CD4-positive, alpha-beta T cell (primary cell): ENCODE results near the gene IL12RB1. TPM values are rescaled to one million over a fixed set of nuclear protein-coding genes. Genes with fewer than 3 reads are reported as not detected.

Experiments
- ATAC-seq: fragments of 200-7000 bp; cut with Tn5 transposase; one replicate; pipeline ENCODE4 v1.10.0; 2022; ENCODE audit warnings: mild to moderate bottlenecking; ENCODE audit not compliant: poor library complexity
- CTCF ChIA-PET: fragments of 350-600 bp; sonication (Branson Sonifier 250); formaldehyde crosslinking; loops from one replicate; lab custom pipeline; 2021; ENCODE audit warnings: antibody characterized with exemption, inconsistent platforms; lab: Charles Lee
- POLR2A ChIA-PET: fragments of 350-600 bp; sonication (Branson Sonifier 250); formaldehyde crosslinking; loops from one replicate; lab custom pipeline; 2021; ENCODE audit warnings: antibody characterized with exemption, inconsistent platforms; lab: Charles Lee
- DNase-seq, 14 experiments: peaks; one replicate each; pipeline ENCODE4 v3.0.0-alpha.2; 2013 to 2020; ENCODE audit warnings: mixed read lengths in 2 of 14
- H3K27ac ChIP-seq, 2 donors: one replicate each; pipeline versions ENCODE4 v1.5.1 to v1.7.0; 2013; ENCODE audit warnings: low read length in 2 of 2, low read depth in 1 of 2, mild to moderate bottlenecking in 1 of 2
- H3K27me3 ChIP-seq, 2 experiments: 1 replicate in 1 of 2; 2 replicates in 1 of 2; pipeline versions ENCODE4 v1.6.1 to v1.7.0; 2013; ENCODE audit warnings: low read length in 2 of 2, control low read depth in 1 of 2, mild to moderate bottlenecking in 1 of 2, moderate library complexity in 1 of 2; ENCODE audit not compliant: insufficient read depth in 2 of 2, control insufficient read depth in 1 of 2
- H3K36me3 ChIP-seq: one replicate; pipeline ENCODE4 v1.6.1; 2013; ENCODE audit warnings: low read length, control low read depth; ENCODE audit not compliant: insufficient read depth
- H3K4me1 ChIP-seq: one replicate; pipeline ENCODE4 v1.6.1; 2013; ENCODE audit warnings: low read length, control low read depth; ENCODE audit not compliant: insufficient read depth
- H3K4me3 ChIP-seq: one replicate; pipeline ENCODE4 v1.5.1; 2013; ENCODE audit warnings: mild to moderate bottlenecking, low read length, moderate library complexity
- H3K9me3 ChIP-seq, 2 experiments: 1 replicate in 1 of 2; 2 replicates in 1 of 2; pipeline versions ENCODE4 v1.6.1 to v1.7.0; 2013; ENCODE audit warnings: low read length in 2 of 2, mild to moderate bottlenecking in 2 of 2, control low read depth in 1 of 2, moderate library complexity in 1 of 2; ENCODE audit not compliant: control insufficient read depth in 1 of 2, insufficient read depth in 1 of 2
- H3K27ac Mint-ChIP-seq: one replicate; pipeline ENCODE4 v1.8.0; 2020; ENCODE audit warnings: mixed read lengths
- H3K27me3 Mint-ChIP-seq: one replicate; pipeline ENCODE4 v1.8.0; 2021; ENCODE audit warnings: mixed read lengths
- H3K36me3 Mint-ChIP-seq: one replicate; pipeline ENCODE4 v1.8.0; 2021; ENCODE audit warnings: low read depth, mixed read lengths
- H3K4me1 Mint-ChIP-seq: one replicate; pipeline ENCODE4 v1.8.0; 2021; ENCODE audit warnings: low read depth, mixed read lengths
- H3K4me3 Mint-ChIP-seq: one replicate; pipeline ENCODE4 v1.8.0; 2020; ENCODE audit warnings: mild to moderate bottlenecking, mixed read lengths
- H3K9me3 Mint-ChIP-seq: one replicate; pipeline ENCODE4 v1.8.0; 2020; ENCODE audit warnings: mixed read lengths
- CTCF ChIP-seq: fragments of 200-600 bp; IDR thresholded peaks from one replicate; pipeline ENCODE4 v1.8.0; 2022; ENCODE audit warnings: antibody characterized with exemption, mild to moderate bottlenecking
- intact Hi-C, 2 experiments: fragments of 100-400 bp; cut with DNase I in 1 of 2; cut with micrococcal nuclease in 1 of 2; formaldehyde crosslinking; loops; one replicate each; pipeline versions ENCODE4 v1.15.1 to v1.9.0; 2023 to 2025; cut with DNase I, micrococcal nuclease
- total RNA-seq, 174 experiments: library from RNA in 2 of 174; stranded (reverse) in 2 of 174; gene quantifications; one replicate each; pipeline ENCODE4 v1.2.3 and lab custom pipeline; 2021 to 2026

IL12RB1 gene
- total RNA-seq, 2 experiments from 2014 or later, result 20.5 to 22.5 TPM

- H3K27me3 Mint-ChIP-seq, result no peaks in the 10 kb centered on the region
- H3K4me3 Mint-ChIP-seq, result peak within 1 kb of the TSS; percentile 91
- H3K4me1 Mint-ChIP-seq, result peaks cover 32% of the 10 kb centered on the region
- CTCF ChIA-PET, result interaction anchor here (1.2 to 1.4 kb wide), 2 partner anchors 16 to 34 kb away, joined by 3 to 7 read pairs; no protein-coding TSS in a partner anchor
- peaks cover 6% of the 10 kb centered on the region for H3K36me3 Mint-ChIP-seq
- Histone ChIP-seq H3K4me3 (peak within 1 kb of the TSS; percentile 59), H3K36me3 (no peaks in the 10 kb centered on the region), H3K4me1 (peaks cover 35% of the 10 kb centered on the region), H3K27me3 (no peaks in the 10 kb centered on the region), H3K27ac (peak within 1 kb of the TSS in 1 of 2 donors; percentile 53), H3K9me3 (no peaks in the 10 kb centered on the region)
- ATAC-seq (peak; percentile 98), DNase-seq (peak; percentile 81 to 96 (median 93))
- no peak for TF ChIP-seq CTCF
- intact Hi-C loops, result no loop called here
- POLR2A ChIA-PET, result interaction anchor here (0.9 to 3.6 kb wide), 11 partner anchors 10 to 184 kb away, joined by 3 to 27 read pairs (median 4); partner anchors contain the start of genes IL12RB1, JUND, MPV17L2 and RAB3A
- peak within 1 kb of the TSS; percentile 67 for H3K27ac Mint-ChIP-seq
- H3K9me3 Mint-ChIP-seq, result no peaks in the 10 kb centered on the region
These were observed 10.7 kb upstream of the IL12RB1 start, which contains the start of gene MAST3 for GRCh38 chr19:18097217-18097992. MAST3 (plus strand) TSS chr19:18097778; CDS start chr19:18097793, 15 bp downstream.

- peak overlapping the region; percentile 35 for H3K4me3 Mint-ChIP-seq
- intact Hi-C loops, result no loop called here
These were observed 9.5 kb upstream of the IL12RB1 start for GRCh38 chr19:18096258-18096657.

More at GRCh38 chr19:18096258-18096657, 9.5 kb upstream of the IL12RB1 start:
- Histone ChIP-seq H3K36me3 (no peaks in the 10 kb centered on the region), H3K4me3 (no peak overlapping the region), H3K27me3 (no peaks in the 10 kb centered on the region), H3K27ac (no peak overlapping the region), H3K4me1 (peaks cover 47% of the 10 kb centered on the region), H3K9me3 (no peaks in the 10 kb centered on the region)
- Mint-ChIP-seq H3K27me3 (no peaks in the 10 kb centered on the region), H3K9me3 (no peaks in the 10 kb centered on the region), H3K27ac (peak overlapping the region; percentile 15), H3K4me1 (peaks cover 35% of the 10 kb centered on the region), H3K36me3 (peaks cover 8% of the 10 kb centered on the region)
- no peak for TF ChIP-seq CTCF
- CTCF ChIA-PET, result no interaction called here
- DNase-seq (no peak), ATAC-seq (no peak)
- POLR2A ChIA-PET, result no interaction called here
